Smooth muscle cell (in vitro differentiated cells): ENCODE data around the gene CXCR5. TPM values are rescaled to one million over a fixed set of nuclear protein-coding genes. Genes with fewer than 3 reads are reported as not detected.

ENCODE experiments used
- DNase-seq: peaks from one replicate; lab custom pipeline; 2025; ENCODE audit not compliant: unreplicated experiment; lab: John Stamatoyannopoulos, UW
- H2AFZ ChIP-seq: fragments of 200-600 bp; sonication (generic); 2 replicates; pipeline ENCODE4 v1.6.0; 2016; ENCODE audit warnings: antibody characterized with exemption, low read depth, mild to moderate bottlenecking
- H3F3A ChIP-seq: fragments of 200-600 bp; sonication (generic); 2 replicates; pipeline ENCODE4 v1.6.0; 2017; ENCODE audit warnings: antibody characterized with exemption, low read depth
- H3K27ac ChIP-seq: fragments of 200-600 bp; sonication (generic); 2 replicates; pipeline ENCODE4 v1.5.1; 2016; ENCODE audit warnings: low read depth, mild to moderate bottlenecking
- H3K27me3 ChIP-seq: fragments of 200-600 bp; sonication (generic); 2 replicates; pipeline ENCODE4 v1.6.1; 2016; ENCODE audit warnings: low read depth, mild to moderate bottlenecking
- H3K36me3 ChIP-seq: fragments of 200-600 bp; sonication (generic); 2 replicates; pipeline ENCODE4 v1.5.1; 2016; ENCODE audit warnings: low read depth
- H3K4me1 ChIP-seq: fragments of 200-600 bp; sonication (generic); 2 replicates; pipeline ENCODE4 v1.5.1; 2016; ENCODE audit warnings: low read depth
- H3K4me2 ChIP-seq: fragments of 200-600 bp; sonication (generic); 2 replicates; pipeline ENCODE4 v1.6.0; 2016; ENCODE audit warnings: mild to moderate bottlenecking
- H3K4me3 ChIP-seq: fragments of 200-600 bp; sonication (generic); 2 replicates; pipeline ENCODE4 v1.5.1; 2016; ENCODE audit warnings: mild to moderate bottlenecking
- H3K79me2 ChIP-seq: fragments of 200-600 bp; sonication (generic); 2 replicates; pipeline ENCODE4 v1.6.0; 2016; ENCODE audit warnings: low read depth, mild to moderate bottlenecking
- H3K9ac ChIP-seq: fragments of 200-600 bp; sonication (generic); 2 replicates; pipeline ENCODE4 v1.6.0; 2016; ENCODE audit warnings: low read depth
- H3K9me3 ChIP-seq: fragments of 200-600 bp; sonication (generic); replicated peaks from 2 replicates; pipeline ENCODE4 v1.5.1; 2016; ENCODE audit warnings: low read depth
- H4K20me1 ChIP-seq: fragments of 200-600 bp; sonication (generic); 2 replicates; pipeline ENCODE4 v1.6.0; 2016; ENCODE audit warnings: low read depth
- CTCF ChIP-seq: fragments of 200-600 bp; sonication (generic); IDR thresholded peaks from 2 replicates; pipeline ENCODE4 v1.5.1; 2017; ENCODE audit warnings: borderline replicate concordance, mild to moderate bottlenecking, antibody characterized with exemption; ENCODE audit not compliant: insufficient read depth, poor library complexity, severe bottlenecking
- WGBS: methylation state at CpG from one replicate; pipeline ENCODE4 v1.1.7; 2016; ENCODE audit warnings: low lambda C conversion rate; 5-methylcytosine and 5-hydroxymethylcytosine counted together
- polyA plus RNA-seq: library from polyadenylated mRNA; unstranded; fragments of >200 nt; fragmentation: Nextera tagmentation; extraction: Ambion mirVana; gene quantifications from 2 replicates; pipeline ENCODE4 v1.2.1, GENCODE V29; 2016
- total RNA-seq: library from RNA; depleted of rRNA; stranded (reverse); fragments of >200 nt; gene quantifications from 2 replicates; pipeline ENCODE4 v1.2.3, GENCODE V29; 2014

Gene CXCR5
- total and polyA plus RNA-seq, 2 experiments from 2014 or later, result not detected

GRCh38 chr11:118899296-118899688 is 15.6 kb downstream of the CXCR5 start:
- DNase-seq, result no peak
- Histone ChIP-seq H3K79me2 (peaks cover 12% of the 10 kb centered on the region), H3K4me3 (no peak overlapping the region), H3F3A (no peaks in the 10 kb centered on the region), H3K9ac (no peak overlapping the region), H4K20me1 (peaks cover 62% of the 10 kb centered on the region), H2AFZ (no peak overlapping the region), H3K9me3 (no peaks in the 10 kb centered on the region), H3K27ac (no peak overlapping the region), H3K4me1 (no peaks in the 10 kb centered on the region), H3K27me3 (no peaks in the 10 kb centered on the region), H3K36me3 (peaks cover 3% of the 10 kb centered on the region), H3K4me2 (no peak overlapping the region)
- TF ChIP-seq CTCF, result no peak
- WGBS, result 98% methylated on average over 3 of the region's 6 CpGs

DNA sequence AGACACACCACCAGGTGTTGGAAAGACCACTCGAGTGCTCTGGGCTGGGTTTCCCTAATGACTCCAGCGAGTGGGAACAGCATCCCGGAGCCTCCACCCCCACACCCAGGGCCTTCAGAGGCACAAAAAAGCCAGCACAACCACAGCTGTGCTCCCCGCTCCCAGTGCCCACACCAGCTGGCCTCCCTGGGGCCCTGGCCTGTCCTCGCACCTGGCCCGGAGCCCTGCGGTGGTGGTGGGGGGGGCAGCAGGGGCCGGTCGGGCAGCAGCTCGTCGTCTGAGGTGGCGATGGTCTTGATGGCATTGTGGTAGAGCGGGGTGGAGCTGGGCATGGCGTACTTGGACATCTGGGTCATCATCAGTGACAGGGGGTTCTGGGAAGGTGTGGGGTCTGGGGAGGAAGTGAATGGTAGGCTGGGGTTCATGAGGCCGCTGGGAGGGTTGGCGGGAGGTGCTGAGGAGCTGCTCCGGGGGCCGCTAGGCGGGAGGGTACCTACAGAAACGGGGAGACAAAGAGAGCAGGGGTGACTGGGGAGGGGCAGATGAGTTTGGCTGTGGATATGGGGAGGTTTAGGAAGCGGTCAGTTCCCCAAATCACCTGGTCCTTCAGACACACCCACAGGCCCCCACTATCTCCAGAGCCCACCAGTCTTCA is 16.1 kb downstream of the CXCR5 start:
- no peak for TF ChIP-seq CTCF
- Histone ChIP-seq H3K36me3 (peaks cover 3% of the 10 kb centered on the region), H3F3A (no peaks in the 10 kb centered on the region), H3K4me1 (no peaks in the 10 kb centered on the region), H3K79me2 (peaks cover 17% of the 10 kb centered on the region), H3K9me3 (no peaks in the 10 kb centered on the region), H3K4me2 (no peak overlapping the region), H2AFZ (no peak overlapping the region), H4K20me1 (peaks cover 67% of the 10 kb centered on the region), H3K4me3 (no peak overlapping the region), H3K27me3 (no peaks in the 10 kb centered on the region), H3K9ac (no peak overlapping the region), H3K27ac (no peak overlapping the region)
- 88% methylated on average over 14 of the region's 21 CpGs for WGBS
- DNase-seq, result no peak

DNA sequence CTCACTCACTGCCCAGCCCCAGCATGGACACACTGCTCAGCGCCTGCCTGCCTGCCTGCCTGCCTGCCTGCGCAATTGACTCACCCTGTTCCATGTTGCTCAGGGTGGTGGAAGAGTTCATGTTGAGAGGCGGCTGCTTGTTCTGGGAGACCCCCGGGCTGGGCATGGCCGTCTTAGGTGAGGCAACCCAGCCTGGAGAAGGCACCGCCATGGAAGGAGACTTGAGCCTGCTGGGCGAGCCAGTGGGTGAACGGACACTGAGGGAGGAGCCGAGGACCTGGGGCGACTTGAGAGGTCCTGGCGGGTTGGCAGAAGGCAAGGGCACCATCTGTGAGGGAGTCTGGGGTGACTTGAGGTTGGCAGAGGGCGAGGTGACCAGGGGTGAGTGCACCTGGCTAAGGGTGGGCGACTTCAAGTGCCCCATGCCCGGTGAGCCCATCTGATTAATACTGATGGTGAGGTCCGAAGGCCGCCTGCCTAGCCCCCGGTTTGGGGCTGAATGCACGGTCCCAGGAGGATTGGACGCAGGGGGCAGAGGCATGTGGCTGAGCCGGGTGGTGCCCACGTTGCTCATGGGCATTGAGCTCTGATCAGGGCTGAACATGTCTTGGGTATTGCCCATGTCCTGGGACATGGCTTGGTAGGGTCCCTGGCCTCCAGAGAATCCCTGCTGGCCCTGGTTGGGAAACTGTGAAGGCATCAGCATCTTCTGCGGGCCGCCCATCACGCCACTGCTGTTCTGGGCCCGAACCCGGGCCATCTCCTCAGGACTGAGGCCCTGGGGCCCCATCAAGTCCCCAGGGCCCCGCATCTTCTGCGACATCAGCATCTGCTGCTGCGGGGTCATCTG is 17.1 kb downstream of the CXCR5 start:
- peaks cover 24% of the 10 kb centered on the region for H3K79me2 ChIP-seq
- peaks cover 75% of the 10 kb centered on the region for H4K20me1 ChIP-seq
- no peak for TF ChIP-seq CTCF
- no peaks in the 10 kb centered on the region for H3K9me3 ChIP-seq
- no peak overlapping the region for H3K9ac ChIP-seq
- no peak overlapping the region for H3K27ac ChIP-seq
- no peaks in the 10 kb centered on the region for H3K27me3 ChIP-seq
- H3K4me1 ChIP-seq, result no peaks in the 10 kb centered on the region
- H2AFZ ChIP-seq, result no peak overlapping the region
- no peak for DNase-seq
- peaks cover 3% of the 10 kb centered on the region for H3K36me3 ChIP-seq
- no peak overlapping the region for H3K4me2 ChIP-seq
- WGBS, result 99% methylated on average over 29 of the region's 29 CpGs
- H3K4me3 ChIP-seq, result no peak overlapping the region
- H3F3A ChIP-seq, result no peaks in the 10 kb centered on the region
